ENCODE results near the gene EHMT2. TPM values are rescaled to one million over a fixed set of nuclear protein-coding genes. Genes with fewer than 3 reads are reported as not detected.

Gene EHMT2
- total RNA-seq, 1 experiment from 2014 or later, result 84.0 TPM

DNA sequence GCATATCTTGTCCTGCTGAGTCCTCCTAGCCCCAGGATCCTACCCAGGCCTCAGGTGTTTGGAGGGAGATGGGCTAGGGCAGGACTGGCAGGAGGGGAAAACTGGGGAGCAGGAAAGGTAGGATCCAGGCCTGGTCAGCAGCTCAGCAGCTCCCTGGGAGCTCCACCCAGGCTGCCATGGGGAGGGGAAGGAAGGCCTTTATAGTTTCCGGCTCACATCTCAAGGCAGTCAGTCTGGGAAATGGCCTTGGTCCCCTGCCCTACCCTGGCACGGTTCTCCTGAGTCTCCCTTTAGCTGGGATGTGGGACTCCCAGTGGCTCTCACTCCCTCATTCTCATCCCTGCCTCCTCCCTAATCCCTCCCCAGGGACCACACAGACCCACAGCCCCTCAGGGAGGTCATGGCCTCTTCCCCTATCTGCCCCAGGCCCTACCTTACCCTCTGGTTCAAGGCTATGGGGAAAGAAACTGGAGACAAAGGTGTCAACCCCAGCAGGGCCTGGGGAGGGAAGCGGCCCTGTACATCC, 20.3 kb downstream of the EHMT2 start:
- DNase-seq (ENCODE audit: low read depth, low spot score) (no peak), ATAC-seq (peak; percentile 6; the same call in 1 of the 2 replicates)
- intact Hi-C loops (cut with micrococcal nuclease), result no loop called here
- TF ChIP-seq ELF1 (IDR thresholded peaks at IDR 0.05; ENCODE audit: borderline replicate concordance, low read depth) (no peak), SIN3A (IDR thresholded peaks at IDR 0.05; ENCODE audit: low read depth) (no peak)
- Histone ChIP-seq H4K20me1 (ENCODE audit: insufficient read depth) (no peaks in the 10 kb centered on the region), H3K4me1 (ENCODE audit: control insufficient read depth in 1 of 2, insufficient read depth in 2 of 2, low read length in 2 of 2) (no peaks in the 10 kb centered on the region), H3K27me3 (ENCODE audit: insufficient read depth, low read length) (no peaks in the 10 kb centered on the region), H3K27ac (ENCODE audit: low read depth, low read length) (no peak overlapping the region), H3K79me2 (ENCODE audit: insufficient read depth, low read length) (no peaks in the 10 kb centered on the region), H3K9me2 (ENCODE audit: insufficient read depth) (no peaks in the 10 kb centered on the region), H3K4me3 (replicated peaks in 1 of 2; ENCODE audit: low read depth in 1 of 2, low read length in 2 of 2) (no peak overlapping the region), H3K9ac (ENCODE audit: low read length) (no peak overlapping the region), H3K9me3 (ENCODE audit: control insufficient read depth in 1 of 2, insufficient read depth in 1 of 2, low read depth in 1 of 2, low read length in 2 of 2) (no peaks in the 10 kb centered on the region), H2AFZ (ENCODE audit: low read depth, low read length, poor library complexity, severe bottlenecking) (no peak overlapping the region), H3K36me3 (ENCODE audit: control insufficient read depth in 1 of 2, insufficient read depth in 2 of 2, low read length in 2 of 2) (peaks cover 11 to 21% of the 10 kb centered on the region in 2 experiments), H3K4me2 (ENCODE audit: low read length) (no peak overlapping the region)
- ChIA-PET POLR2A (no interaction called here), RAD21 (ENCODE audit: low non-redundant PET in 1 of 2, low total read pairs in 2 of 2, uncharacterized antibody in 2 of 2, unreplicated experiment in 2 of 2) (no interaction called here), CTCF (no interaction called here)
- BruUV-seq (replicated peaks), result no TSS peak

GRCh38 chr6:31876357-31876756, 21.1 kb downstream of the EHMT2 start:
- intact Hi-C loops (cut with micrococcal nuclease), result no loop called here
- no peaks in the 10 kb centered on the region for H3K9me3 ChIP-seq (ENCODE audit: control insufficient read depth in 1 of 2, insufficient read depth in 1 of 2, low read depth in 1 of 2, low read length in 2 of 2)

More at GRCh38 chr6:31876357-31876756, 21.1 kb downstream of the EHMT2 start:
- ChIA-PET POLR2A (interaction anchor here (1.9 kb wide), 1 partner anchor 14 kb away, joined by 4 read pairs; the partner anchor contains the start of gene NEU1), RAD21 (ENCODE audit: low non-redundant PET in 1 of 2, low total read pairs in 2 of 2, uncharacterized antibody in 2 of 2, unreplicated experiment in 2 of 2) (no interaction called here), CTCF (no interaction called here)
- DNase-seq (ENCODE audit: low read depth, low spot score) (no peak), ATAC-seq (no peak)
- no peaks in the 10 kb centered on the region for H3K9me2 ChIP-seq (ENCODE audit: insufficient read depth)
- no peak overlapping the region for H2AFZ ChIP-seq (ENCODE audit: low read depth, low read length, poor library complexity, severe bottlenecking)
- no peak for TF ChIP-seq EZH2phosphoT487 (IDR thresholded peaks at IDR 0.05; ENCODE audit: borderline replicate concordance)
- no peak for TF ChIP-seq SP1 (IDR thresholded peaks at IDR 0.05; ENCODE audit: low read depth)
- TF ChIP-seq, protein P1, sequence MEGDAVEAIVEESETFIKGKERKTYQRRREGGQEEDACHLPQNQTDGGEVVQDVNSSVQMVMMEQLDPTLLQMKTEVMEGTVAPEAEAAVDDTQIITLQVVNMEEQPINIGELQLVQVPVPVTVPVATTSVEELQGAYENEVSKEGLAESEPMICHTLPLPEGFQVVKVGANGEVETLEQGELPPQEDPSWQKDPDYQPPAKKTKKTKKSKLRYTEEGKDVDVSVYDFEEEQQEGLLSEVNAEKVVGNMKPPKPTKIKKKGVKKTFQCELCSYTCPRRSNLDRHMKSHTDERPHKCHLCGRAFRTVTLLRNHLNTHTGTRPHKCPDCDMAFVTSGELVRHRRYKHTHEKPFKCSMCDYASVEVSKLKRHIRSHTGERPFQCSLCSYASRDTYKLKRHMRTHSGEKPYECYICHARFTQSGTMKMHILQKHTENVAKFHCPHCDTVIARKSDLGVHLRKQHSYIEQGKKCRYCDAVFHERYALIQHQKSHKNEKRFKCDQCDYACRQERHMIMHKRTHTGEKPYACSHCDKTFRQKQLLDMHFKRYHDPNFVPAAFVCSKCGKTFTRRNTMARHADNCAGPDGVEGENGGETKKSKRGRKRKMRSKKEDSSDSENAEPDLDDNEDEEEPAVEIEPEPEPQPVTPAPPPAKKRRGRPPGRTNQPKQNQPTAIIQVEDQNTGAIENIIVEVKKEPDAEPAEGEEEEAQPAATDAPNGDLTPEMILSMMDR (IDR thresholded peaks at IDR 0.05 in 2 of 3, conservative IDR thresholded peaks at IDR 0.05 in 1 of 3; ENCODE audit: borderline replicate concordance in 1 of 3, insufficient read depth in 1 of 3, low read depth in 2 of 3, low read length in 2 of 3), result no peak
- no peak for TF ChIP-seq REST (IDR thresholded peaks at IDR 0.05; ENCODE audit: low read depth)
- H3K36me3 ChIP-seq (ENCODE audit: control insufficient read depth in 1 of 2, insufficient read depth in 2 of 2, low read length in 2 of 2), result peaks cover 7 to 18% of the 10 kb centered on the region in 2 experiments
- no peak overlapping the region for H3K27ac ChIP-seq (ENCODE audit: low read depth, low read length)
- no peaks in the 10 kb centered on the region for H4K20me1 ChIP-seq (ENCODE audit: insufficient read depth)
- no peak overlapping the region for H3K4me2 ChIP-seq (ENCODE audit: low read length)
- H3K27me3 ChIP-seq (ENCODE audit: insufficient read depth, low read length), result no peaks in the 10 kb centered on the region
- no peak overlapping the region for H3K4me3 ChIP-seq (replicated peaks in 1 of 2; ENCODE audit: low read depth in 1 of 2, low read length in 2 of 2)
- peaks cover under 1% of the 10 kb centered on the region in 2 experiments; a peak in 3 of 4 replicates for H3K4me1 ChIP-seq (ENCODE audit: control insufficient read depth in 1 of 2, insufficient read depth in 2 of 2, low read length in 2 of 2)
- no TSS peak for BruUV-seq (replicated peaks)
- no peak overlapping the region for H3K9ac ChIP-seq (ENCODE audit: low read length)
- no peaks in the 10 kb centered on the region for H3K79me2 ChIP-seq (ENCODE audit: insufficient read depth, low read length)

Data from HCT116 (cell line).